ENCODE data around the gene SSH2.
"Not testable (repeated sequence)": the region's sequence is repeated elsewhere in the genome, so short reads cannot be mapped to it uniquely, and the experiment has no call there.

Gene SSH2

GRCh38 chr17:29930409-29931010, 482 bp upstream of the SSH2 start:
- DNase-seq = peak; percentile 51

GRCh38 chr17:29929006-29929532, 959 bp downstream of the SSH2 start:
- DNase-seq = peak; percentile 43

GRCh38 chr17:29927546-29927945, 2.5 kb downstream of the SSH2 start:
- DNase-seq = no peak

- DNase-seq = no peak
Measured at GRCh38 chr17:29924786-29925185, 5.2 kb downstream of the SSH2 start.

- DNase-seq = no peak
Measured at GRCh38 chr17:29918922-29919856, 10.8 kb downstream of the SSH2 start.

- DNase-seq = no peak
Measured at GRCh38 chr17:29918016-29918415, 12.0 kb downstream of the SSH2 start.

- DNase-seq = no peak
Measured at GRCh38 chr17:29914819-29915537, 15.1 kb downstream of the SSH2 start.

- no peak for DNase-seq
Measured at GRCh38 chr17:29911641-29912177, 18.3 kb downstream of the SSH2 start.

GRCh38 chr17:29909236-29910003, 20.6 kb downstream of the SSH2 start:
- no peak for DNase-seq

GRCh38 chr17:29906969-29907368, 23.1 kb downstream of the SSH2 start:
- no peak for DNase-seq

GRCh38 chr17:29905879-29906167, 24.2 kb downstream of the SSH2 start:
- DNase-seq = no peak

- DNase-seq = no peak
Measured at GRCh38 chr17:29905086-29905878, 24.7 kb downstream of the SSH2 start.

GRCh38 chr17:29903471-29903870, 26.6 kb downstream of the SSH2 start:
- DNase-seq = no peak

- not testable (repeated sequence) for DNase-seq
Measured at GRCh38 chr17:29897136-29897535, 32.9 kb downstream of the SSH2 start.

GRCh38 chr17:29892201-29892600, 37.8 kb downstream of the SSH2 start:
- no peak for DNase-seq

- no peak for DNase-seq
Measured at GRCh38 chr17:29891131-29891530, 38.9 kb downstream of the SSH2 start.

GRCh38 chr17:29885031-29885640, 44.9 kb downstream of the SSH2 start:
- DNase-seq = no peak

- DNase-seq = no peak
Measured at GRCh38 chr17:29883497-29883896, 46.5 kb downstream of the SSH2 start.

- no peak for DNase-seq
Measured at GRCh38 chr17:29881256-29881655, 48.8 kb downstream of the SSH2 start.

GRCh38 chr17:29880031-29880430, 50.0 kb downstream of the SSH2 start:
- no peak for DNase-seq

GRCh38 chr17:29874931-29875596, 55.0 kb downstream of the SSH2 start:
- DNase-seq = no peak
